Fibroblast of lung (primary cell): ENCODE data around the gene TEDC2. TPM values are rescaled to one million over a fixed set of nuclear protein-coding genes. Genes with fewer than 3 reads are reported as not detected.
A peak's percentile ranks its signal among the peaks of the same experiment; 100 is the strongest.

Experiments used
- DNase-seq, 2 donors: peaks; one replicate each; pipeline versions ENCODE4 v3.0.0 to v3.0.0-alpha.2; 2010; ENCODE audit warnings: low read depth in 2 of 2
- H2AFZ ChIP-seq: 2 replicates; pipeline ENCODE4 v1.5.1; 2012; ENCODE audit warnings: low read length, control low read depth, inconsistent platforms
- H3K27ac ChIP-seq: 2 replicates; pipeline ENCODE4 v1.5.1; 2011; ENCODE audit warnings: low read length, control low read depth; ENCODE audit not compliant: insufficient read depth
- H3K27me3 ChIP-seq: 2 replicates; pipeline ENCODE4 v1.5.1; 2011; ENCODE audit warnings: mild to moderate bottlenecking, low read length; ENCODE audit not compliant: control insufficient read depth, insufficient read depth
- H3K36me3 ChIP-seq: 2 replicates; pipeline ENCODE4 v1.5.1; 2011; ENCODE audit warnings: low read length; ENCODE audit not compliant: control insufficient read depth, insufficient read depth
- H3K4me1 ChIP-seq: 2 replicates; pipeline ENCODE4 v1.5.1; 2011; ENCODE audit warnings: low read length; ENCODE audit not compliant: control insufficient read depth, insufficient read depth; ENCODE audit errors: extremely low read depth
- H3K4me2 ChIP-seq: 2 replicates; pipeline ENCODE4 v1.5.1; 2011; ENCODE audit warnings: low read length, control low read depth; ENCODE audit not compliant: insufficient read depth; ENCODE audit errors: extremely low read depth
- H3K4me3 ChIP-seq, 4 experiments: fragments of 200-600 bp in 1 of 4; sonication (generic) in 1 of 4; replicated peaks in 1 of 4; 2 replicates each; pipeline ENCODE4 v1.5.1; 2011 to 2016; ENCODE audit warnings: low read length in 4 of 4, low read depth in 3 of 4, mild to moderate bottlenecking in 3 of 4, control low read depth in 2 of 4, inconsistent platforms in 1 of 4, mixed read lengths in 1 of 4; ENCODE audit not compliant: insufficient read depth in 1 of 4; ENCODE audit errors: control extremely low read depth in 1 of 4
- H3K79me2 ChIP-seq: 2 replicates; pipeline ENCODE4 v1.5.1; 2012; ENCODE audit warnings: mild to moderate bottlenecking, low read length, inconsistent platforms; ENCODE audit not compliant: control insufficient read depth, insufficient read depth
- H3K9ac ChIP-seq: 2 replicates; pipeline ENCODE4 v1.5.1; 2011; ENCODE audit warnings: mild to moderate bottlenecking, low read length, control low read depth; ENCODE audit not compliant: insufficient read depth
- H3K9me3 ChIP-seq: 2 replicates; pipeline ENCODE4 v1.5.1; 2012; ENCODE audit warnings: low read depth, low read length; ENCODE audit not compliant: control insufficient read depth, insufficient read depth
- H4K20me1 ChIP-seq: 2 replicates; pipeline ENCODE4 v1.5.1; 2011; ENCODE audit warnings: low read length; ENCODE audit not compliant: control insufficient read depth, insufficient read depth; ENCODE audit errors: extremely low read depth
- CTCF ChIP-seq, 2 donors: IDR thresholded peaks in 1 of 2; conservative IDR thresholded peaks in 1 of 2; 1 replicate in 1 of 2; 2 replicates in 1 of 2; pipeline ENCODE4 v1.5.1; 2011 to 2012; ENCODE audit warnings: low read length in 2 of 2, control low read depth in 1 of 2, inconsistent platforms in 1 of 2, low read depth in 1 of 2, mild to moderate bottlenecking in 1 of 2
- EZH2 ChIP-seq: IDR thresholded peaks from 2 replicates; pipeline ENCODE4 v1.5.1; 2012; ENCODE audit warnings: low read length, control low read depth, mild to moderate bottlenecking; ENCODE audit errors: missing control alignments
- polyA plus RNA-seq, 2 donors: library from polyadenylated mRNA; depleted of rRNA in 1 of 2; stranded (reverse) in 1 of 2; unstranded in 1 of 2; fragments of >200 nt; gene quantifications; 2 replicates each; pipeline ENCODE4 v1.2.1, GENCODE V29; 2011 to 2012; ENCODE audit warnings: missing spikeins in 1 of 2
- total RNA-seq: library from RNA; depleted of rRNA; stranded (reverse); fragments of >200 nt; gene quantifications from 2 replicates; pipeline ENCODE4 v1.2.1, GENCODE V29; 2014

The TEDC2 gene
- total and polyA plus RNA-seq, 2 donors (not counting 1 experiment from before 2014, with no cell fraction given), result 1.2 to 1.7 TPM

GRCh38 chr16:2427526-2427925, 32.4 kb upstream of the TEDC2 start:
- Histone ChIP-seq H3K79me2 (peaks cover 25% of the 10 kb centered on the region), H2AFZ (no peak overlapping the region), H3K27ac (no peak overlapping the region), H3K9me3 (no peaks in the 10 kb centered on the region), H4K20me1 (no peaks in the 10 kb centered on the region), H3K9ac (no peak overlapping the region), H3K4me2 (no peak overlapping the region), H3K4me1 (peaks cover 7% of the 10 kb centered on the region), H3K4me3 (no peak overlapping the region), H3K36me3 (peaks cover 3% of the 10 kb centered on the region), H3K27me3 (no peaks in the 10 kb centered on the region)
- DNase-seq, result no peak
- TF ChIP-seq EZH2 (no peak), CTCF (conservative IDR thresholded peaks at IDR 0.05 in 1 of 2, IDR thresholded peaks at IDR 0.05 in 1 of 2; ENCODE audit: low read depth in 1 of 2, low read length in 2 of 2) (no peak)

- Histone ChIP-seq H3K9ac (peak overlapping the region; percentile 85), H3K4me2 (peak overlapping the region; percentile 90), H4K20me1 (no peaks in the 10 kb centered on the region)
These were observed 31.7 kb upstream of the TEDC2 start for GRCh38 chr16:2428051-2428783.

GRCh38 chr16:2428784-2429033, 31.2 kb upstream of the TEDC2 start:
- H3K36me3 ChIP-seq, result peaks cover 10% of the 10 kb centered on the region
- no peaks in the 10 kb centered on the region for H4K20me1 ChIP-seq
- peak overlapping the region; percentile 85 for H3K9ac ChIP-seq
- peaks cover 7% of the 10 kb centered on the region for H3K4me1 ChIP-seq
- peak overlapping the region; percentile 52 to 77 (median 68) for H3K4me3 ChIP-seq
- H3K9me3 ChIP-seq, result no peaks in the 10 kb centered on the region
- DNase-seq, result no peak
- peak overlapping the region; percentile 86 for H2AFZ ChIP-seq
- TF ChIP-seq CTCF (conservative IDR thresholded peaks at IDR 0.05 in 1 of 2, IDR thresholded peaks at IDR 0.05 in 1 of 2; ENCODE audit: low read depth in 1 of 2, low read length in 2 of 2), result no peak
- TF ChIP-seq EZH2, result no peak
- H3K27ac ChIP-seq, result peak overlapping the region; percentile 90
- H3K79me2 ChIP-seq, result peaks cover 32% of the 10 kb centered on the region
- H3K4me2 ChIP-seq, result peak overlapping the region; percentile 90
- no peaks in the 10 kb centered on the region for H3K27me3 ChIP-seq

More at GRCh38 chr16:2428051-2428783, 31.7 kb upstream of the TEDC2 start:
- Histone ChIP-seq H2AFZ (peak overlapping the region; percentile 86), H3K9me3 (no peaks in the 10 kb centered on the region), H3K27ac (peak overlapping the region; percentile 90), H3K27me3 (no peaks in the 10 kb centered on the region), H3K4me1 (peaks cover 7% of the 10 kb centered on the region), H3K4me3 (peak overlapping the region; percentile 52 to 77 (median 68)), H3K79me2 (peaks cover 32% of the 10 kb centered on the region), H3K36me3 (peaks cover 8% of the 10 kb centered on the region)
- TF ChIP-seq CTCF (conservative IDR thresholded peaks at IDR 0.05 in 1 of 2, IDR thresholded peaks at IDR 0.05 in 1 of 2; ENCODE audit: low read depth in 1 of 2, low read length in 2 of 2) (peak; percentile 11 to 29), EZH2 (no peak)
- peak; percentile 9 to 26 for DNase-seq
